Effector CD4-positive, alpha-beta T cell (primary cell): ENCODE results near the gene DTD1.

Source experiments
- DNase-seq: peaks from one replicate; pipeline ENCODE4 v3.0.0-alpha.2; 2020

Gene DTD1

GRCh38 chr20:18615020-18615650 is 27.3 kb downstream of the DTD1 start:
- DNase-seq = no peak

GRCh38 chr20:18621004-18621403 is 33.1 kb downstream of the DTD1 start:
- no peak for DNase-seq

- DNase-seq = no peak
Observed at GRCh38 chr20:18623156-18623910, 35.5 kb downstream of the DTD1 start.

GRCh38 chr20:18624948-18625347 is 37.1 kb downstream of the DTD1 start:
- no peak for DNase-seq

- no peak for DNase-seq
Observed at GRCh38 chr20:18625907-18626655, 38.2 kb downstream of the DTD1 start.

GRCh38 chr20:18628330-18628920 is 40.6 kb downstream of the DTD1 start:
- DNase-seq = no peak

GRCh38 chr20:18632196-18632789 is 44.4 kb downstream of the DTD1 start:
- peak; percentile 16 for DNase-seq

GRCh38 chr20:18633411-18633810 is 45.6 kb downstream of the DTD1 start:
- no peak for DNase-seq

GRCh38 chr20:18634501-18634900 is 46.6 kb downstream of the DTD1 start:
- no peak for DNase-seq

- DNase-seq = no peak
Observed at GRCh38 chr20:18635380-18635779, 47.5 kb downstream of the DTD1 start.

GRCh38 chr20:18637224-18637623 is 49.4 kb downstream of the DTD1 start:
- DNase-seq = no peak

- no peak for DNase-seq
Observed at GRCh38 chr20:18638768-18639167, 50.9 kb downstream of the DTD1 start.

GRCh38 chr20:18639501-18639979 is 51.7 kb downstream of the DTD1 start:
- DNase-seq = no peak

GRCh38 chr20:18645196-18645745 is 57.4 kb downstream of the DTD1 start:
- no peak for DNase-seq

- DNase-seq = no peak
Observed at GRCh38 chr20:18645851-18646250, 58.0 kb downstream of the DTD1 start.

- DNase-seq = no peak
Observed at GRCh38 chr20:18647777-18648176, 59.9 kb downstream of the DTD1 start.

- no peak for DNase-seq
Observed at GRCh38 chr20:18650224-18650623, 62.4 kb downstream of the DTD1 start.

GRCh38 chr20:18653736-18654447 is 66.0 kb downstream of the DTD1 start:
- DNase-seq = no peak

GRCh38 chr20:18654448-18654773 is 66.6 kb downstream of the DTD1 start:
- DNase-seq = no peak

- no peak for DNase-seq
Observed at GRCh38 chr20:18657575-18657974, 69.7 kb downstream of the DTD1 start.

- DNase-seq = no peak
Observed at GRCh38 chr20:18662279-18663040, 74.6 kb downstream of the DTD1 start.
